HG03025 (cell line): ENCODE data around the gene TOR4A.

ENCODE experiments used
- ATAC-seq: cut with Tn5 transposase; IDR thresholded peaks from one replicate; pipeline ENCODE4 v1.9.1; 2021; ENCODE audit warnings: mild to moderate bottlenecking, moderate library complexity; ENCODE audit not compliant: unreplicated experiment, low FRiP score

TOR4A gene

DNA sequence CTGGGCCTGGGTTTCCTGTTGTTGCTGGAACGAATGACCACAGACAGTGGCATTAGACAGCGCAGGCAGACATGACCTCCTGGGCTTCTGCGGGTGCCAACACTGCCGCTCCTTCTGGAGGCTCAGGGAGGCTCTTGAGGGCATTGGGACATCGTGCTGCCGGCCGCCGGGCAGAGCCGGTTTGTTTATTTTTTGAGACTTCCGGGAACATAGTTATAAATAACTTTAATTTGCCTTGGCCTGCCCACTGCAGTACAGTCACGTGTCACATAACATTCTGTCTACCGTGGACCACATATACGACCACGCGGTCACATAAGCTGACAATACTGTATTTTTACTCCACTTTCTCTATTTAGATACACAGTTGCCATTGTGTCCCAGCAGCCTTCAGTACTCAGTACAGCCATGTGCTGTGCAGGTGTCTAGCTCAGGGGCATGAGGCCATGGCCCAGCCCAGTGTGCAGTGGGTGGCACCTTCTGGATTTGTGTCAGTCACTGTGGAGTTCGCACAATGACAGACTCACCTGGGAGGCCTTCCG is 8.2 kb upstream of the TOR4A start:
- no peak for ATAC-seq

DNA sequence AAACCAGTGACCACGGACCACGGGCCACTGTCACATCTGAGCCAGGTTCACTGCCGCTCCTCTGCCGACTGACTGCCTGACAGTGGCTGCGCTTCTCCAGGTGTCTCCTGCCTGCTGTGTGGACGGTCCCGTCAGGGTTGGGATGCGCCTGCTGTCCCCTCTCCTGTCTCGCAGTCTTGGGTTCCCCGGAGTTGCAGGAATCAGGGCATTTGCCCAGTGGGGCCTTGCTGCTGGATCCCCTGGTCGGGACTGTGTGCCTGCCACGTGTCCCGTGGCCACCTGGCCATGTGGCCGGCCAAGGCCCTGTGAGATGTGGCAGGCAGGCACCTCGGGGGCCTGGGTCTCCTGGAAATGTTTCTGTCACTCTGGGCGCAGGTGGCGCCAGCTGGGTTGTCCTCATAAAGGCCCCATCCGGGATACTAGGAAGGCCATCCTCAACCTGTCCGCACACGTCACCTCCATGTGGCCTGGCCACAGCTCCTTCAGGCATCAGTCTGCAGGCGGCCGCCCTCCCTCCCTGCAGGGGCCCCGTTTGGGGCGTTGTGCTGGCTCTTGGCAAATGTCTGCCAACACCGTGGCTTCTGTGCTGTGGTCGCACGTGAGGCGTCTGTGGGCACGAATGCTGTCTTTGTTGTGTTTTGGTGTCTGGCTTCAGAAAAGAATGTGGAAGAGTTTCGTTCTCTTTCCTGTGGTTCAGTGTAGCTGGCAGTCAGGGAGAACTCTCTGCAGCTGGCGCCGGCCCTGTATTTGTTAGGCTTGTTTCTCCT is 6.4 kb upstream of the TOR4A start:
- no peak for ATAC-seq

DNA sequence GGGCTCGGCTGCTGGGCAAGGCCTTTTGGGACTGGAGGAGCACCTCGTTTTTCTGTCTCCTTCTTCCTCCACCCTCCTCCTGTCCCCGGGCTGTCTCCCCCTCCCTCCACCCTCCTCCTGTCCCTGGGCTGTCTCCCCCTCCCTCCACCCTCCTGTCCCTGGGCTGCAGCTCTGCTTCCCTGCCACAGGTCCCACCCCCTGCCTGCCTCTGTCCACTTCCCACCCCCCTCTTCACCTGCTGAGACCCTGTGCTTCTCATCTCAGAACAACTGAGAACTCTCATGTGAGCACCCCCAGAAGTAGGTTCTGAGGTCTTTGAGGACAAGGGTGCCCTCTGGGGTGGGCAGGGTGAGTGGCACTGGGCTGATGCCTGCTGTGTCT is 5.8 kb upstream of the TOR4A start:
- no peak for ATAC-seq

DNA sequence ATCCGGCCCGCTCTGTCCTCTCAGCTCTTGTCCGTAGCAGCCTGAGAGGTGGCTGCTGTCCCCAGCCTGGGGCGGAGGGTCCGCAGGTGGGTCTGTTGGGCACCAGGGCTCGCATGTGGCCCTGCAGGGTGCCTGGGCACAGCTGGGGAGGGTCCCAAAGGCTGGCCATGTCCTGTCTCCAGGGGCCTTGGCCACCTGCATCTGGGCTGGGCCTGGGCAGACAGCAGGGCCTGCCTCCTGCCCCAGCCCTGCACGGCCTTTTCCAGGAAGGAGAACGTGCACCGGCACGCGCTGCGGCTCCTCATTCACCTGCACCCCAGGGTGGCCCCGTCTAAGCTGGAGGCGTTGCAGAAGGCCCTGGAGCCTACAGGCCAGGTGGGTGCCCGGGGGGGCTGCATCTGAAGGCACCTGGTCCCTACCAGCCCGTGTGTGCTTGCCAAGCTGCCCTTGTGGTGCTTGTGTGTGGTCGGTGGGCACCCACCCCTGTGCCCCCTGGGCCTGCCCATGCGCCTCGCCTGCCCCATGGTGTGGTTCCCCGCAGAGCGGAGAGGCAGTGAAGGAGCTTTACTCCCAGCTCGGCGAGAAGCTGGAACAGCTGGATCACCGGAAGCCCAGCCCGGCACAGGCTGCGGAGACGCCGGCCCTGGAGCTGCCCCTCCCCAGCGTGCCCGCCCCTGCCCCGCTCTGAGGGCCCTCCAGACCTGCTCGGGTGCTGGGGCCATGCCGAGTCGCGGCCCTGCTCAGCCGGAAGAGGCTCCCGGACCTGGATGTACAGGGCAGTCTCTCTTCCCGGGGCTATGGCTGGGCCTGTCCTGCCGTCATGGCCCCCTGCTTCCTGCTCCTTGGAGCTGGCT is 5.1 kb upstream of the TOR4A start:
- ATAC-seq = no peak

DNA sequence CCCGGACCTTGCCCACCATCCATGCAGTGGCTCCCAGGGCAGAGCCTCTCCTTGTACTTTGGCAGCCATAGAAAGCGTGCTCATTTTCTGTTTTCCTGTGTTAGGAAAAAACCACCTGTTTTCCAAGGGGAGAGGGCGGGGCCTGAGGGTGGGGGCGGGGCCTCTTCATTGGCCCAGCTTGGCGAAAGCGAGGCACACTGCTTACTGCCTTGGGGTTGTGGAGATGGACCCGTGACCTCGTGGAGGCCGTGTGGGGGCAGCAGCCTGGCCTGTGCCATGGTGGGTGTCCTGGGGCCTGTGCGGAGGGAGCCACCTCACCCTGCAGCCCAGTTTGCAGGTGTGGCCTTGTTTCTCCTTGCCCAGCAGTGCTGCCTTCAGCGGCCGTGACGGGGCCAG is 4.4 kb upstream of the TOR4A start:
- ATAC-seq = no peak

DNA sequence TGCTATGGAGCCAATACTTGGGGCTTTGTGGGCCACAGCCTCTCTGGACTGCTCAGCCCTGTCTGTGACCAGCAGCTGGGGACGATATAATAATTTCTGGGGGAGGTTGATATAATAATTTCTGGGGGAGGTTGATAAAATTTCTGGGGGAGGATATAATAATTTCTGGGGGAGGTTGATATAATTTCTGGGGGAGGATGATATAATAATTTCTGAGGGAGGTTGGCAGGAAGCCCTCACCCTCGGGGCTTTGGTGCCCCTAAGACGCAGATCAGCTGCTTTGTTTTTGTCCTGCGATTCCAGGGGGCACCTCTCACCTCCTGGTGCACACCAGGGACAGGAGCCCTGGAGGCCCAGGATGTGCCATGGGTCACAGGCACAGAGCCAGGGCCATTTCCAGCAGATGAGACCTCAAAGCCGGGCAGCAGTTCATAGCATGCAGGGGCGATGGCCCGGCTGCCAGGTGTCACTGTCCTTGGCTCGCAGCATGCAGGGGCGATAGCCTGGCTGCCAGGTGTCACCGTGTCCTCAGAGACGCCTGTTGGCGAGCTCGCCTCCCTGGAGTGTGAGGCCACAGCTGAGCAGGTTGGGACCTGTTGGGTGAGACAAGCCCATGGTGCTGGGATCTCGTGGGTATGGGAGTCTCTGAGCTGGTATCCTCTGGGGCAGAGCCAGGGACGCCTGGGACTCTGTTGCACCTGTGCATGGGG is 3.8 kb upstream of the TOR4A start:
- ATAC-seq = no peak

GRCh38 chr9:137275203-137275587 is 2.3 kb upstream of the TOR4A start:
- ATAC-seq = no peak

DNA sequence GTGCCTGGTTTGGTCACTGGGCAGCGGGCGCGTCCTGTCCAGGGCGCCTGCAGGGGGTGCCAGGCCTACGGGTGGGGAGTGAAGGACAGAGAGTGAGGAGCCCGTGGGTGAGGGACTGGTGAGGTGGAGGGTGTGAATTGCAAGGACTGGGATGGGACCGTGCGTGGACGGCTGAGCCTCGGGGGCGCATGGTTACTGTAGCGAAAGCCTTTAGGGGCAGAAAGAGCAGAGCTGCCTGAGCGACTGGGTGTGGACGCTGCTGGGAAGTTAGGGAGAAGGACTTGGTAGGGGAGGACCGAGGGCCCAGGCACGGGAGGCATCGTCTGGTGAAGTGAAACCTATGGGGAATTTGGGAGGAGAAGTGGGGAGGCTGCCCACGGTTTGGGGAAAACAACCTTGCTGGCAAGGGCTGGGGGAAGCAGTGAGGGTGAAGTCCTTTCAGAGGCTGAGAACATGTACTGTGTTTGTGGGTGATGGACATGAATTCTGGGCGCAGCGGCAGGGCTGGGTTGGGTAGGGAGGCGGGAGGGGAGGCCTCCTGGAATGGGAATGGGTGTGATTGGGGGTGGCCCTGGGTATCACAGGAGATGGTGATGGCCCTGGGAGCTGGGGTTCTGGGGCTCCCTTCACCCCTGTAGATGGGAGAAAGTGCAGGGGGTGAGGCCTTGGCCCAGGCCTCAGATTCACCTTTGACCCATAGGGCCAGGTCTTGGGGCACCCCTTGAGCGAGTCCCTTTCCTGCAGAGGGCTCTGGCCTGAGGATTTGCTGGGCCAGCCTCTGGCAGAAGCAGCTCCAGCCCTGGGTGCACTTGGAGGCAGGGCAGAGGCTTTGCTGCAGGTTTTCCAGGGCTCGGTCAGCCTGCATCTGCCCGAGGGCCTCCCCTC is 1.7 kb upstream of the TOR4A start:
- ATAC-seq = no peak

DNA sequence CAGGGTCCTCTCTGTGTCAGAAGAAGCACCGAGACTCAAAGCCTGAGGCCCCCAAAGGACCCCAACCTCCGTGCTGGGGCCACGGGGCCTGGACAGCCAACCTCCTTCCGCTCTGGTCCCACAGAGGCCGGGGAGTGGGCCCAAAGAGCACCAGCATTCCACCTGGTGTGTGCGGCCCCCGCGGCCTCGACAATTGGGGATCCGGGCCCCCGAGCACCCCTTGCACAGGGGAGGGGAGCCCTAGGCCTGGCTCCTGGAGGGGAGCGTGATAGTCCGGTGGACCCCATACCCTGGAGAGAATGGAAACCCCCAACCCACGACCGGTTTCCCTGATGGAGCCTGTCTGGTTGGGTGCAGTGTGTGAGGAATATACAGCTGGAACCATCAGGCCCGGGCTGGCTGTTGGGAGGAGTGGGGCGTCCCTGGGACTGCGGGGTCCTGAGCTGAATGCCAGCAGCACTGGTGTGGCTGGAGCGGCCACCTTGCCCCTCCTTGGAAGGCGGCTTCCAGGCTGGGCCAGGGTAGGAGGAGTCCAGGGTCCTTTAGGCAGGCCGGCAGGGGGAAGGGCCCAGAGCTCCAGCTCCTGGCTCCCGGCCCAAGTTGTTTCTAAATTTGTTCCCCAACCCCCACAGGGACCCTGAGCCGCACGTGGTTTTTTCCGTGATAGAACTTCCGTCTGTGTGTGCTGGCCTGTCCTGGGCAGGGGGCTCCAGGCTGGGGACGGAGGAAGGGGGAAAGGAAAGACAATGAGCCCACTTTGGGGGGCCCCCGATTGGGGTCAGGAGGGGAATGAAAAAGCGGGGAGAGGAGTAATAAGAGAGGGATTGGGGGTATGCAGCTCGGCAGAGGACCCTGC is 825 bp upstream of the TOR4A start:
- no peak for ATAC-seq

DNA sequence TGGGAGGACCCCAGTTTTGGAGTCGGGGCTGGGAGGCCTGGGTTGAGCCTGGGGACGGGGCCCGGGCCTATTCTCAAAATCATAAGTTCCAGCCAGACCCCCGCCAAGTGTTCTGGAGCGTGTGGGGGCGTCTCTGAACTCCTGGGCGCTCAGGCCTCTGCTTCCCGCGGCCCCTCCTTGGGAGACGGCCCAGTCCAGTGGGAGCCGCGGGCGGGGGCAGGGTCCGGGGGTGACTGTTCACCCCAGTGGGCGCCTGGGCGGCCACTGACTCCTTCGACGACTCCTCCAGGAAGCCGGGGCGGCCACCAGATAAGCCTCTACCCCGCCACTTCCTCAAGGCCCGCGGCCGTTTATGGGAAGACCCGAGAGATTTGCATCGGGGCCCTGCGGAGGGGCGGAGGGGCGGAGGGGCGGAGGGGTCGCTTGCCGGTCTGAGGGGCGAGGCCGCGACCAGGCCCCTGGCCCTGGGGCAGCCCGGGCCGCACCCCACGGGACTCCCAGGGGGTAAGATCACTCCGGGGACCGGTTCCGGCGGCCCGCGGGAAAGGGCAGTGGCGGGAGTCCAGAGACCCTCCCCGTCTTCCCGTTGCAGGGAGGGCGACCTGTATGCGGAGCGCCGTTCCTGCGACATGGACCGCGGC is 655 bp downstream of the TOR4A start:
- peak; percentile 5 for ATAC-seq

DNA sequence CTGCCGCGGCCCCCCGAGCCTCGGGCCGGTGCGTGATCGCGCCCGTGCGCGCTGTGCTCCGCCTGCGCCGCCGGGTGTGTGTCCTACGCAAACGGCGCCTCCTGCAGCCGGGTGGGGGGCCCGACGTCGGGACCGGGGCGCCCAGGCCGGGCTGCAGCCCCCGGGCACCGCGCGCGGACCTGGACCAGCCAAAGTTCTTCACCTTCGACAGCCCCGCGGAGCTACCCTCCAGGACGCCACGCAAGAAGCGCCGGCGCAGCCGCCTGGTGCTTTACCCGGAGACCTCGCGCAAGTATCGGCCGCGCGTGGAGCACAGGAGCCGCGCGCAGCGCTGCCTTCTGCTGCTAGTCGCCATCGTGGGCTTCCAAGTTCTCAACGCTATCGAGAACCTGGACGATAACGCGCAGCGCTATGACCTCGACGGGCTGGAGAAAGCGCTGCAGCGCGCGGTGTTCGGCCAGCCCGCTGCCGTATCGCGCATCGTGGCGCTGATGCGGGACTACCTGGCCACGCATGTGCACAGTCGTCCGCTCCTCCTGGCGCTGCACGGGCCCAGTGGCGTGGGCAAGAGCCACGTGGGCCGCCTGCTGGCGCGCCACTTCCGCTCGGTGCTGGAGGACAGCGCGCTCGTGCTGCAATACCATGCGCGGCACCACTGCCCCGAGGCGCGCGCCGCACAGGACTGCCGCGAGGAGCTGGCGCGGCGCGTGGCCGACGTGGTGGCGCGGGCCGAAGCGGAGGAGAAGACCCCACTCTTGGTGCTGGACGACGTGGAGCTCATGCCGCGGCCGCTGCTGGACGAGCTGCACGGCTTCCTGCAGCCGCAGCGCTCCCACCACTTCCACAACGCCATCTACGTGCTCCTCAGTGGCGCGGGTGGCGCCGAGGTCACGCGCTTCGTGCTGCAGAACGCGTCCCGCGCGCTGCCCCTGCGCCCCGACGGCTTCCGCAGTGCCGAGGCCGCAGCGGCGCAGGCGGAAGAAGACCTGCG is 1.5 kb downstream of the TOR4A start:
- no peak for ATAC-seq

- no peak for ATAC-seq
Observed at GRCh38 chr9:137279741-137280473, 2.4 kb downstream of the TOR4A start.

DNA sequence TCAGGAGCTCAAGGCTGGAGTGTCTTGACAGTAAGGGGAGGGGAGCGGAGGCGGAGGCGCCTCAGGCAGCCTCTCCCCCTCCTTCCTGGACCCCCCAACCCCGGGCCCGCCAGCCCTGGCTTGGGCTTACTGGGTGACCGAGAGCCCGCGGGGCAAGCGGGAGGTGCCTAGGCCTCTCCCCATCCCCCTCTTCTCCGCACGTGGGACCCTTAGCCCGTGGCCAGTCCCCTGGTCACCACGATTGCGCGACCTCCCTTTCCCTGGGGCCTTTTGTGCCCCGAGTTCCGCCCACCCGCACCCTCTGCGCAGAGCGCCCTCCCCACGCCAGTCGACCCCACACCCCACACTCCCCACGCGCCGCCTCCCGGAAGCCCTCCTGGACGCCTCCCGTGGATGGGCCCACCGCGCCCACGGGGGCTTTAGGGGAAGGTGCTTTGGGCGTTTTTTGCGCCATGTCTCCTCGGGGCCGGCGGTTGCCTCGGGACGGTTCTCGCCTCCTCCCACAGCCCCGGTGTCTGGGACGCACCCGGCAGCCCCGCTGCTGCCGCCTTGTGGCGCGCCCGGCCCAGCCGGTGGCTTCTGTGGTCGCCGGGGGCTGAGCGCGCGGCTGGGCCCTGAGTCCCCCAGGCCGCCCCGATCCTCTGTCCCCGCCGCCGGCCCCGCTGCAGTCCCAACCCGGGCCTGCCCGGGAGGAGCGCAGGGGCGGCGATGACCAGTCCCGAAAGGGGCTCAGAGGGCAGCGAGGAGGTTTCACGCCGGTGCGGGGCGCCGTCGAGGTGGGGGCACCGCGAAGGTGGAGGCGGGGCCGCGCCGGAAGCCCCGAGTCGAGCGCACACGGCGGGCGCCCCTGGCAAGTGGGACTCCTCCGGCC is 3.2 kb downstream of the TOR4A start:
- ATAC-seq = no peak

DNA sequence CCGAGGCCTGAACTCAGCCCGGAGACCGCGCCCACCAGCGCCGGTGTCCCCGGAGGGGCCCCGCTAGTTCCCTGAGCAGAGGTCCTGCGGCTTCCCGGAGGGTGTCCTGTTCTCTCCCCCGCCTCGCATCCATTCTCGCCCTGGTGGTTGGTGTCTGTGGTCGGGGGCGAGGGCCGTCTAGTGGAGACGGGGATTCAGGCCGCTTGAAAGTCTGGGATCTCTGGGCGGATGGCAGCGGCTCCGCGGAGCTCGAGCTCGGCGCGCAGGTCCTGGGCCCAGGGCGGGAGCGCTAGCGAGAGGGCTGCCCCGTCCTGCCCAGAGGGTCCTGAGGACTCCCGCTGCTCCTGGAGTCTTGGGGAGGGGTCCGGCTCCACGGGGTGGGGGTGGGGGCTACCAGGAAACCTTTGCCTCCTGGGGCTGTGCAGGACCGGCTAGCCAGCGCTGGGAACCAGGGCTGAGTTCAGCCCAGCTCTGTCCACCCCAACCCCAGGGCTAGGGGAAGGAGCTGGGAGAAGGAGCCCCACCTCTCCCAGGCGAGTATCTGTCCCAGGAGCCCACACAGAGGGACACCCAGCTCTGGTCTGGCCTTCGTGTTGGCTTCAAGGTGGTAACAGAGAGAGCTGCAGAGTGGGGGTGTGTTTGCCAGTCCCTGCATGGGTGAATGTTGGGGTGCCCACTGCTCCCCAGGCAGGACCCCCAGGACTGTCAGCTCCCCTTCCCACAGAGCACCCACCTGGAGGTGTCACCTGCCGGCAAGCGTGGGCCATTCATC is 4.0 kb downstream of the TOR4A start:
- no peak for ATAC-seq

DNA sequence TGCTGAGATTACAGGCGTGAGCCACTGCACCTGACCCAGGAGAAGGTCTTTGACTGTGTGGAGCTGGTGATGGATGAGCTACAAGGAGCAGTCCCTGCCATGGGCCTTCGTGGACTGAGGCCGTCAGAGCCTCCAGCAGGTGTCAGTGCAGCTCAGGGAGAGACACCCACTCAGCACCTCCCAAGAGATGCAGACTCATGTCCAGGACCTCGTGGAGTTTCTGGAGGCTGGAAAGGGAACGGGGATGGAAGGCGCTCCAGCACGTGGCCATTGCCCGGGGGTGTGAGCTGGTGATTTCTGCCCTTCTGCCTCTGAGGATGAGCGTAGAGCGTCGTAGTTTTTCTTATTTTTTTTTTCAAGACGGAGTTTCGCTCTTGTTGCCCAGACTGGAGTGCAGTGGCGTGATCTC is 9.5 kb downstream of the TOR4A start:
- ATAC-seq = no peak
